Measurements from ENCODE around the gene LIMCH1. TPM values are rescaled to one million over a fixed set of nuclear protein-coding genes. Genes with fewer than 3 reads are reported as not detected.

The LIMCH1 gene
- total and polyA plus RNA-seq, 10 donors: 14.4 to 434 (median 212) TPM

GRCh38 chr4:41614519-41614918 lies 76.6 kb downstream of the LIMCH1 start:
- Histone ChIP-seq H3K9me3 (no peaks in the 10 kb centered on the region), H3K4me1 (peaks cover 0 to 17% (median 6%) of the 10 kb centered on the region in 6 donors), H3K36me3 (peaks cover 0 to 6% (median 0%) of the 10 kb centered on the region in 6 donors), H3K27ac (no peak overlapping the region), H3K27me3 (replicated peaks in 1 of 7) (peaks cover 0 to 5% (median 0%) of the 10 kb centered on the region in 7 donors), H3K4me3 (no peak overlapping the region)
- no peak for DNase-seq
- intact Hi-C loops (cut with DNase I; ENCODE audit: low total_unique reads): no loop called here
- TF ChIP-seq, protein P1, sequence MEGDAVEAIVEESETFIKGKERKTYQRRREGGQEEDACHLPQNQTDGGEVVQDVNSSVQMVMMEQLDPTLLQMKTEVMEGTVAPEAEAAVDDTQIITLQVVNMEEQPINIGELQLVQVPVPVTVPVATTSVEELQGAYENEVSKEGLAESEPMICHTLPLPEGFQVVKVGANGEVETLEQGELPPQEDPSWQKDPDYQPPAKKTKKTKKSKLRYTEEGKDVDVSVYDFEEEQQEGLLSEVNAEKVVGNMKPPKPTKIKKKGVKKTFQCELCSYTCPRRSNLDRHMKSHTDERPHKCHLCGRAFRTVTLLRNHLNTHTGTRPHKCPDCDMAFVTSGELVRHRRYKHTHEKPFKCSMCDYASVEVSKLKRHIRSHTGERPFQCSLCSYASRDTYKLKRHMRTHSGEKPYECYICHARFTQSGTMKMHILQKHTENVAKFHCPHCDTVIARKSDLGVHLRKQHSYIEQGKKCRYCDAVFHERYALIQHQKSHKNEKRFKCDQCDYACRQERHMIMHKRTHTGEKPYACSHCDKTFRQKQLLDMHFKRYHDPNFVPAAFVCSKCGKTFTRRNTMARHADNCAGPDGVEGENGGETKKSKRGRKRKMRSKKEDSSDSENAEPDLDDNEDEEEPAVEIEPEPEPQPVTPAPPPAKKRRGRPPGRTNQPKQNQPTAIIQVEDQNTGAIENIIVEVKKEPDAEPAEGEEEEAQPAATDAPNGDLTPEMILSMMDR (IDR thresholded peaks at IDR 0.05 in 8 of 11, conservative IDR thresholded peaks at IDR 0.05 in 3 of 11): no peak
- no peak for TF ChIP-seq POLR2A (IDR thresholded peaks at IDR 0.05)
- TF ChIP-seq POLR2AphosphoS5 (IDR thresholded peaks at IDR 0.05): no peak
- 85 to 93% (median 88%) methylated on average over 2 of the region's 2 CpGs for WGBS, 5 donors

GRCh38 chr4:41619161-41619560 lies 81.2 kb downstream of the LIMCH1 start:
- Histone ChIP-seq H3K27ac (no peak overlapping the region), H3K27me3 (replicated peaks in 1 of 7) (peaks cover 0 to 5% (median 0%) of the 10 kb centered on the region in 7 donors), H3K4me3 (no peak overlapping the region), H3K36me3 (peaks cover 0 to 15% (median 0%) of the 10 kb centered on the region in 6 donors), H3K9me3 (no peaks in the 10 kb centered on the region), H3K4me1 (no peaks in the 10 kb centered on the region)
- intact Hi-C loops (cut with DNase I; ENCODE audit: low total_unique reads): no loop called here
- 89 to 93% (median 90%) methylated on average over 16 of the region's 16 CpGs for WGBS, 5 donors
- TF ChIP-seq POLR2A (IDR thresholded peaks at IDR 0.05) (no peak), POLR2AphosphoS5 (IDR thresholded peaks at IDR 0.05) (peak in 1 of 3 donors; percentile 35)
- DNase-seq: no peak

GRCh38 chr4:41620594-41621256 lies 82.8 kb downstream of the LIMCH1 start:
- no peak for DNase-seq
- no peaks in the 10 kb centered on the region for H3K4me1 ChIP-seq
- 80 to 95% (median 84%) methylated on average over 5 of the region's 5 CpGs for WGBS, 5 donors
- no peak overlapping the region for H3K27ac ChIP-seq
- peaks cover 0 to 15% (median 0%) of the 10 kb centered on the region in 6 donors for H3K36me3 ChIP-seq
- no peak overlapping the region for H3K4me3 ChIP-seq
- peaks cover 0 to 5% (median 0%) of the 10 kb centered on the region in 7 donors for H3K27me3 ChIP-seq (replicated peaks in 1 of 7)
- H3K9me3 ChIP-seq: no peaks in the 10 kb centered on the region
- peak in 1 of 3 donors; percentile 31 for TF ChIP-seq POLR2AphosphoS5 (IDR thresholded peaks at IDR 0.05)
- TF ChIP-seq POLR2A (IDR thresholded peaks at IDR 0.05): no peak
- intact Hi-C loops (cut with DNase I; ENCODE audit: low total_unique reads): no loop called here

DNA sequence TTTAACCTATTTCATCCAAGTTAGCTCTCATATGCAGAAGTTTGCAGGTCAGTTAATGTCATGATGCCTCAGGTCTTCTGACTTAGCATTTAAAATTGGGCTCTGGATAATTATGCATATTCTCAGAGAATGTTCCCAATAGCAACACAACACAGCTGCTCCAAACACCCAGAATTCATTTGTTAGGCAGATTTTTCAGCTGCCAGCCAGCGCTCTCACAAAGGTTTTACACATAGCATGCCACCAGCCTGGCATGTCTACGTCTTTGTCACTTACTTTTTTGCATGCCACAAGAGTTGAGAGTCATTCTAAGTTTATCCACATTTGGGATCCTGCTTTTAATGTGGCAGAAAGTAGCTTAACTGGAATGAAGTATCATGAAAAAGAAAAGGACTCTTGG lies 84.8 kb downstream of the LIMCH1 start:
- Histone ChIP-seq H3K27me3 (replicated peaks in 1 of 7) (peaks cover 0 to 5% (median 0%) of the 10 kb centered on the region in 7 donors), H3K4me1 (no peaks in the 10 kb centered on the region), H3K4me3 (no peak overlapping the region), H3K9me3 (no peaks in the 10 kb centered on the region), H3K36me3 (peaks cover 0 to 15% (median 0%) of the 10 kb centered on the region in 6 donors), H3K27ac (no peak overlapping the region)
- DNase-seq: no peak
- intact Hi-C loops (cut with DNase I; ENCODE audit: low total_unique reads): no loop called here
- 84 to 94% (median 86%) methylated on average over 2 of the region's 2 CpGs for WGBS, 5 donors
- TF ChIP-seq POLR2AphosphoS5 (IDR thresholded peaks at IDR 0.05): no peak

DNA sequence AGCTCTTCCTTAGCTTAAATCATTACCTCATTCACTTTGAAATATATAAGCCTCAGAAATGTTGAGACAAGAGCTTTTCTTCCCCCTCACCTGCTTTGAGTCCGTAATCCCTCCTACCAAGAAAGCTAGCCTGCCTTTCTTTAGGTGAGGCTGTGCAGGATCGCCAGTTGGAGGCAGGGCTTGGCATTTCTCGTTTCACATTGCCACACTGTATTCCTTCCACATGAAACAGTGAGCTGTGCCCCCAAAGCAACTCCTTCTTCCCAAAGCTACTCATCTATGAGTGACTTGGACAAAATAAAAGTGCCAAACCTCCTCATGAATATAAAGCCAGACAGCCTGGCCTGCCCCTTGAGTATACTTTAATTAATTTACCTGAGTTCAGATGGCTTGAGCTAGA lies 86.8 kb downstream of the LIMCH1 start:
- peaks cover 0 to 6% (median 0%) of the 10 kb centered on the region in 6 donors for H3K36me3 ChIP-seq
- WGBS, 5 donors: 76 to 93% (median 88%) methylated on average over 3 of the region's 3 CpGs

More for the DNA sequence above, 86.8 kb downstream of the LIMCH1 start:
- intact Hi-C loops (cut with DNase I; ENCODE audit: low total_unique reads): no loop called here
- H3K9me3 ChIP-seq: no peaks in the 10 kb centered on the region
- H3K4me1 ChIP-seq: no peaks in the 10 kb centered on the region
- H3K27me3 ChIP-seq (replicated peaks in 1 of 7): no peaks in the 10 kb centered on the region
- DNase-seq: no peak
- H3K27ac ChIP-seq: no peak overlapping the region
- H3K4me3 ChIP-seq: no peak overlapping the region
- no peak for TF ChIP-seq POLR2A (IDR thresholded peaks at IDR 0.05)
- no peak for TF ChIP-seq POLR2AphosphoS5 (IDR thresholded peaks at IDR 0.05)
- TF ChIP-seq, protein P1 (IDR thresholded peaks at IDR 0.05 in 8 of 11, conservative IDR thresholded peaks at IDR 0.05 in 3 of 11): no peak
